HG03060 (cell line): ENCODE data around the gene KIAA1671.
"Not testable (repeated sequence)": the region's sequence is repeated elsewhere in the genome, so short reads cannot be mapped to it uniquely, and the experiment has no call there.

ENCODE experiments used
- ATAC-seq: cut with Tn5 transposase; IDR thresholded peaks from one replicate; pipeline ENCODE4 v1.9.1; 2021; ENCODE audit warnings: low read depth, moderate number of reproducible peaks; ENCODE audit not compliant: unreplicated experiment

KIAA1671 gene

GRCh38 chr22:25208743-25209505 is 256.4 kb downstream of the KIAA1671 start:
- no peak for ATAC-seq

GRCh38 chr22:25210793-25211192 is 258.3 kb downstream of the KIAA1671 start:
- no peak for ATAC-seq

GRCh38 chr22:25212337-25212736 is 259.8 kb downstream of the KIAA1671 start:
- ATAC-seq = no peak

DNA sequence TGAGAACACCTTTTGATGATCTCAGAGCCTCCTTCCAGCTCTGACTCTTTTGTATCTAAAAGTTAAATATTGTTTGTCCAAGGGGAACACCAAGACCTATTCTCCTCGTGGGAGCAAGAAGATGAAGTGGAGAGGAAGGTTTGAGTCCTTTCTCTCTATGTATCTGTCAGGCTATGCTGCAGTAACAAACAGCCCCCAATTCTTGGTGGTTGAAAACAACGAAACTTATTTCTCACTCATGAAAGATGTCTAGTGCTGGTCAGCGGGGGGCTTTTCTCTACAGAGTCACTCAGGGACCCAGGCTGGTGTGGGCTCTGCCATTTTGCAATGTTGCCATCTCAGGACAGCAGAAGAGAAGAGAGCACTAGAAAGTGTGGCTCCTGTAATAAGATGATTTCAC is 260.7 kb downstream of the KIAA1671 start:
- no peak for ATAC-seq

DNA sequence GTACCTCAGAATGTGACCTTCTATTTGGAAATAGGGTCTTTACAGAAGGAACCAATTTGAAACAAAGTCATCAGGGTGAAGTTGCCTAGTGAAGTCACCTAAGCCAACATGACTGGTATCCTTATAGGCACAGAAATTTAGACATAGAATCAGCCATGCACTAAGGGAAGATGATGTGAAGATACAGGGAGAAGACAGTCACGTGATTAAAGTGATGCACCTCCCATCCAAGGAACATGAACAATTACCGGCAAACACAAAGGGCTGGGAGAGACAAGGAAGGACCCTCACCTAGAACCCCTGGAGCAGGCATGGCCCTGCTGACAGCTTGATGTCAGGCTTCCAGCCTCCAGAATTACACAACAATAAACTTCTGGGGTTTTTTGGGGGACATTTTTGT is 263.7 kb downstream of the KIAA1671 start:
- no peak for ATAC-seq

DNA sequence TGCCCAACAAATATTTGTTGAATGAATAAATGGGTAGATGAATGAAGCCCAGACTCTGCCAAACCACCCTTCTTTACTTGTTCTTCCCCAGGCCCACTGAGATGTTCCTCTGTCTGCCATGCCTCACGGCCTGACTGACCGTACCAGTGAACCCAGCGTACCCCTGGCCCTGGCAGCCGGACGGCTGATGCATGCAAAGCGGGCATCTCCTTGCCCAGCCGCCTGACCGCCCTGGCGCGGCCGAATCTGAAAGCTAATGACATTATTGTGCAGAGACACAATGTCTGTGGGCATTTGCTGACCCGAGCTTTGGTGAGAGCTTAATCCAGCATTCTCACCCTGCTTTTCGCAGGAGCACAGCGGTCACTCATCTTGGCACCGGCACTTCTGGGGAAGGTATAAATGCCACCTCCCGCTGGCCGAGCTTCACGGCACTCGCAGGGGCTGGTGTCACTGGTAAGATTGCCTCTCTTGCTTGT is 266.7 kb downstream of the KIAA1671 start, which contains the start of gene CRYBB2:
CRYBB2 (plus strand) TSS at position 429 of the 479 bp plus-strand sequence. CDS start 1,791 bp downstream, outside the sequence.
- no peak for ATAC-seq

- ATAC-seq = no peak
Measured at GRCh38 chr22:25219948-25220442, 267.5 kb downstream of the KIAA1671 start.

- ATAC-seq = no peak
Measured at GRCh38 chr22:25221790-25222189, 269.3 kb downstream of the KIAA1671 start.

DNA sequence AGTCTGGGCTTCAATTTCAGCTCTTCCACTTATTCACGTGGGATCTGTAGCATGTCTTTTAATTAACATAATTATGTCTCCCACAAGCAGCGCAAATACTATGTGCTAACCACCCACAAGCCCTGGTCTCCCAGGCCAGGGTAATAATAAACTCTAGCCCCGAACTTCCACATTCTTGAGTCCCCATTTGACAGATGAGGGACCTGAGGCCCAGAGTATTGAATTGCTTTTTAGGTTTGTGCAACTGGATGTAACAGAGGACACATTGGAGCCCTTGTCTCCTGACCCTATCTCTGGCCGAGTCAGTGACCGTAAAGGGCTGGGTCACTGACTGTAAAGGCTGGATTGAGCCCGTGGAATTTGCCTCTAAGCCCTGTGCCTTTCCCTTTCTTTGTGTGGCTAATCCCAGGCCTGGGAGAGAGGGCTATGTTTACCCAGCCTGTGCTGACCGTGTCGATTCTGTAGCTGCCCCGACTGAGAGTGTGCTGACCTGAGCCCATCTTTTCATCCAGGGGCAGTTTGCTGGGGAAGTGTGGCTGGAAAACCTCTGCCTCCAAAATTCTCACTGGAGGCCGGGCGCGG is 270.8 kb downstream of the KIAA1671 start:
- ATAC-seq = no peak

GRCh38 chr22:25228822-25229221 is 276.3 kb downstream of the KIAA1671 start:
- no peak for ATAC-seq

DNA sequence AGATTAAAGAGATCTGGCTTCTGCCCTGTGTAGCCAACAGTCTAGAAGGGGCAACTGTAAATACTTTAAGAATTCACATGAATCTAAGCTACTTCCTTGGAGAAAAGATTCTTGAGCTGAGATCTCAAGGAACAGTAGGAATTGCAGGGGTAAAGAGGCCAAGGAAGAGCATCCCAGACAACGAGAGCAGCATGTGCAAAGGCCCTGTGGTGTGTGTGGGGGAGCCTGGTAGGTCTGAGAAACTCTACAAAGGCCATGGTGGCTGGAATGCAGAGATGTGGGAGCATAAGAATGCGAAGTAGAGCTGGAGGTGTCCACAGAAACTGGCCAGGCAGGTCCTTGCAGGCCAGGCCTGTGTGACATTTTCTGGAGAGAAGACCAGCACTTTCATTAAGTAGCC is 278.2 kb downstream of the KIAA1671 start:
- ATAC-seq = not testable (repeated sequence)

DNA sequence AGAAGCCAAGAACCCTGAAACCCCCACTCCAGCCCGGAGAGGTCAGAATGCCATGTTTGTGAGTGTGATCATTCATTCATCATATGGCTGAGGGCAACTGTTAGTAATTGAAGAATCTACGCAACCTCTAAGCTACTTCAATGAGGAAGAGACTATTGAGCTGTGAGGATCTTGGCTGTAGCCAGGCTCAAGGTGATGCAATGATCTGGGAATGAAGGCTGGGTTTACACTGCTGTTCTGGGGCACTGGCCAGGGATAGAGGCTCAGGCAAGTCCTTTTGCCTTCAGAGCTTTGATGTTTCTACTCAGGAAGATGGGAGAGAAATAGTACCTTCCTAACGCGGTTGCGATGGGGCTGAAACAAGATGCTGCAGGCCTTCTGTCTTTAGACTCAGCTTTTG is 279.8 kb downstream of the KIAA1671 start:
- no peak for ATAC-seq

DNA sequence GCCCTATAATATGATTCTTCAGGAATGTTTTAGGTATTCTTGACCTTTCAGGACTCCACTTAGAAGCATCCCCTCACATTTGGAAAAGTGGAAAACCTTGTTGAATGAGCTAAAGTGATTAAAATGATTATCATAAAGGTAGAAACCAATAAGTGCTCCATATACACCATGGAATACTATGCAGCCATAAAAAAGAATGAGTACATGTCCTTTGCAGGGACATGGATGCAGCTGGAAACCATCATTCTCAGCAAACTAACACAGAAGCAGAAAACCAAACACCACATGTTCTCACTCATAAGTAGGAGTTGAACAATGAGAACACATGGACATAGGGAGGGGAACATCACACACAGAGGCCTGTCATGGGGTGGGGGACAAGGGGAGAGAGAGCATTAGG is 281.2 kb downstream of the KIAA1671 start:
- not testable (repeated sequence) for ATAC-seq

- ATAC-seq = no peak
Measured at GRCh38 chr22:25235547-25236290, 283.2 kb downstream of the KIAA1671 start.

DNA sequence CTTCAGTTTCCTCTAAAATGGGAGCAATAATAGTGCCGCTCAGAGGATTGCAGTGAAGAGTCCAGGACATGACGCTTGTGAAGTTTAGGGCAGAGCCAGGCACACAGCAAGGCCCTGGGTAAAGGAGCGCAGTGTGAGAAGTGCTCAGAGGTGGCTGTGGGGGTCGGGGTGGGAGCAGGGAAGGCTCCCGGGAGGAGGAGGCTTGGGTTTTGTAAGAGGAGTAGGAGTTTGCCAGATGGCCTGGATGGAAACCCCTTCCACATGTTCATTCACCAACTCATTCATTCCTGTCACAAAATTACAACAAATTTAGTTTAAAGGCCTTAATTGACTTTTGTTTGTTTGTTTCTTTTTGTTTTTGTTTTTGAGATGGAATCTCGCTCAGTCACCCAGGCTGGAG is 283.9 kb downstream of the KIAA1671 start:
- no peak for ATAC-seq

DNA sequence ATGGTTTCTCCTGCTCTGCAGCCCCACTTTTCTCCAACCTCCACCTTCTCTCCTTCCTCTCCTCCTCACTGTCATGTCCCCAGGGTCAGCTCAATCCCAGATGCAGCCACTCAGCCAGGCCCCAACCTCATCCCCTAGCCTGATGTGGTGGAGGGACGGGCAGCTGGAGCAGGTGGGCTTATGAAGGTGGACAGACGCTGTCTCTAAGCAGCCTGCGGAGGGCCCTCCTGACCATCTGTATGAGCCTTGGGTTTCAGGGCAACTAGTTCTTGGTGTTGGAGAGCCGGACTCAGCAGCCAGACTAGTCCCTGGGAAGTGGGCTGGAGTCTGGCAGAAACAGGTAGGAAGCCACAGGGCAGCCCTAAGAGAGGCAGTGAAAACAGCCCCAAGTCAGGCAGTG is 285.0 kb downstream of the KIAA1671 start:
- no peak for ATAC-seq

DNA sequence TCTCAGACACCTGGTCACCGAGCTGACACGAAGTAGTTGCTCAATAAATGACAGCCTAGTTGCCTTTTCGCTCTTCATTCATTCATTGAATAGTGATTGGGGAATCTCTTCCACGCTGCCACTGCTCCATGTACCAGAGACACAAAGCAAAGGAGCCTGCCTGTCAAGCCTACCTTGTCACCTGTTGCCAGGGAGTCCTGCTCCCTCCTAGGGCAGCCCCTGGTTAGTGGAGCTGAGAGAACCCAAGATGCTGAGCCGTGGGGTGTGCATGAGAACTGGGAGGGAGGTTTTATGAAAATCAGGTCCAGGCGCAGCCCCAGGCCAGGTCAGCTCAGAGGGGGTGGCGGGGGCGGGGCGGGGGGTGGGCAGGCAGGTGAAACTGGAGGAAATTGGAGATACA is 285.5 kb downstream of the KIAA1671 start:
- not testable (repeated sequence) for ATAC-seq
